GM12874 (cell line): ENCODE data around the gene CLDN5.

ENCODE experiments used
- CTCF ChIP-seq: IDR thresholded peaks from 2 replicates; pipeline ENCODE4 v1.5.1; 2011; ENCODE audit warnings: low read depth, mild to moderate bottlenecking, control low read depth, low read length, moderate library complexity; ENCODE audit not compliant: insufficient read depth

CLDN5 gene

GRCh38 chr22:19516378-19517170 lies 7.6 kb downstream of the CLDN5 start:
- no peak for TF ChIP-seq CTCF

DNA sequence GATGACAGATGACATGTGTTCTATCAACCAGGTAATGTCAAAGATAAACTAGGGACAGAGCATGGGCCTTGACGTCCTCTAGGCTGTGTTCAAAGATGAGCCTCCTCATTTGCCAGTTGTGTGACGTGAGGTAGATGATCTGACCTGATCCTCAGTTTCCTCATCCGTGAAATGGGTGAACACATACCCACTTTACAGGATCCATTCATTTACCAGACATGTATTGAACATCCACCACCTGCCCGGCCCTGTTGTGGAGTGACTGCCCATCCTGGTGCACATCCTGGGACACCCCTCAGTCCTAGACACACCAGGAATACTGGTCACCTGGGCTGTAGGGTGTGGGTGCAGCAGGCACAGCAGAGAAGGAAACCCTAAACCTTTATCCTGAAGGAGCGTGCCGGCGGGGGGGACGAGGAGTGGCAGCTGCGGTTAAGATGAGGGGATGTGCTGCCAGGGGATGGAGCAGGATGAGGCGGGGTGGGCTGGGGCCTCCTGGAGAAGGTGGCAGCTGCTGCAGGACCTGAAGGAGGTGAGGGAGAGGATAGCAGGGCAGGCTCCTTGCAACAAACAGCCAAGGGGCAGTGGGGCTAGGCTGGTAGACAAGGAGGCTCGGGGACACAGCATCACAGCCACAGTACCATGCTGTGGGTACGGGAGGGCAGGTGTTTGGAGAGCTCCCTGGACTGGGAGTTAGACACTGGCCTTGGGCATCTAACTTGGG lies 8.4 kb downstream of the CLDN5 start:
- TF ChIP-seq CTCF, result no peak

DNA sequence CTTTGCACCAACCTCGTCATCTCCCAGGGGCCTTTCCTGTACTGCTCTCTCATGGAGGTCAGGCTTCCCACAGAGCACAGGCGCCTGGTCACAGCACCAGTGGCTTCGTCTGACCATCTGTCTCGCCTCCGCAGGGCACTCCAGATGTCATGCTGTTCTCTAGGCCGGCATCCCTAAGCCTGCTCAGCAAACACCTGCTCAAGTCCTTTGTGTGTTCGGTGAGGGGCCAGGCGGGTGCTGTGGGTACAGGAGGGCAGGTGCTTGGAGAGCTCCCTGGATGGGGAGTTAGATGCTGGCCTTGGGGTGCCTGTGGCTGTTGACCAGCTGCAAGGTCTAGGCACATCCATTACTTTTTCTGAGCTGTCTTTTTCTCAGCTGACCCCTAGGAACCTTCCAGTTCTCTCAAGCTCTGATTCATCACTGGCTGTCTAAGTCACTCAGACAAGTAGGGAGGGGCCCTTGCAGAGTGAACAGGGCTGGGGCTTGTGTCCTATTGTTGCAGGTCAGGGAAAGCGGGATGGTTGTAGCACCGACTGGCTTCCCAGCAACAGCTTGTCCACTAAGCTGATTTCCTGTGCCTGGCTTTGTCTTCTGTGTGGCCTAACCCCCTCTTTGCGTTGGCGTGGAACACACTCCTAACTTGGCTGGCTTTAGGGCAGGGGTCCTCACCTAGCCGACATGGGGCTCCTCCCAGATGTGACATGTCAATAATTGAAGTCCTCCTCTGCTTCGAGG lies 9.2 kb downstream of the CLDN5 start:
- TF ChIP-seq CTCF, result no peak

GRCh38 chr22:19513823-19514222 lies 10.4 kb downstream of the CLDN5 start:
- TF ChIP-seq CTCF, result no peak

- no peak for TF ChIP-seq CTCF
Observed at GRCh38 chr22:19510919-19511341, 13.3 kb downstream of the CLDN5 start.

DNA sequence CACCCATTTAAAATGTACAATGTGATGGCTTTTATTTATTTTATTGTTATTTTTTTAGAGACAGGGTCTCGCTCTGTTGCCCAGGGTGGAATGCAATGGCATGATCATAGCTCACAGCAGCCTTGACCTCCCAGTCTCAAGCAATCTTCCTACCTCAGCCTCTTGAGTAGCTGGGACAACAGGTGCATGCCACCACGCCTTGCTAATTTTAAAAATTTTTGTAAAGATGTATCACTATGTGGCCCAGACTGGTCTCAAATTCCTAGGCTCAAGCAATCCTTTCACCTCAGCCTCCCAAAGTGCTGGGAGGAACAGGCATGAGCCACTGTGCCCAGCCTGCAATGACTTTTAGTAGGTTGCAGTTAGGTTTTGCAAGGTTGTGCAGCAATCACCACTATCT lies 14.3 kb downstream of the CLDN5 start:
- no peak for TF ChIP-seq CTCF

DNA sequence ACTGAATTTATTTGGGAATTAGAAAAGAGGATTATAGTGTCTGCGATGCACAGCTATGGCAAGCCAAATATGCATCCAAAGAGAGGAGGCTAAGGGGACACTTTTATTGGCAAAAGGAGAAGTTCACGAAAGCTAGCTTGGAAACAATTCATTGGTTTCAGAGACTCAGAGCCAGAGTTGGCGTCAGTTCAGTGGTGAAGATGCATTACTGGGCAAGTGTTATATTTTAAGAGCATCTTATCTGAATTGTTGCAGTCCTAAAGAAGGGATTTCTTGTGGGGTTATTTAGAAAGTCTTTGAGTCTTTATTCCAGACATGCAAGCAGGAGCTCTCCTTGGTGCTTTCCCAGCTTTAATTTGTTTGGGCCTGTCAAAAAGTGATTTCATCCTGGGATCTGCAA lies 15.0 kb downstream of the CLDN5 start:
- TF ChIP-seq CTCF, result no peak
